K562 (cell line): Measurements from ENCODE around the gene PDZK1IP1. TPM values are rescaled to one million over a fixed set of nuclear protein-coding genes. Genes with fewer than 3 reads are reported as not detected.
A peak's percentile ranks its signal among the peaks of the same experiment; 100 is the strongest.

Experiments used
- CBFA2T3 ChIP-seq: fragments of 450-650 bp; IDR thresholded peaks from 2 replicates; pipeline ENCODE4 v1.6.1; 2017
- CBX2 ChIP-seq: fragments of 200-600 bp; sonication (generic); IDR thresholded peaks from one replicate; pipeline ENCODE4 v1.6.1; 2012; ENCODE audit warnings: mild to moderate bottlenecking, low read length, inconsistent platforms; ENCODE audit not compliant: insufficient read depth, poor library complexity, severe bottlenecking
- CBX3 ChIP-seq, 2 experiments: IDR thresholded peaks; 1 replicate in 1 of 2; 2 replicates in 1 of 2; pipeline ENCODE4 v1.6.1; 2012; ENCODE audit warnings: inconsistent platforms in 2 of 2, low read length in 2 of 2, borderline replicate concordance in 1 of 2, control low read depth in 1 of 2
- CXXC5 ChIP-seq: fragments of 250-450 bp; sonication (Bioruptor Pico); IDR thresholded peaks from 2 replicates; pipeline ENCODE4 v1.8.0; 2022; ENCODE audit warnings: inconsistent platforms, mild to moderate bottlenecking, moderate library complexity
- ID3 ChIP-seq, 2 experiments: fragments of 250-450 bp in 1 of 2; fragments of 450-650 bp in 1 of 2; sonication (Bioruptor Pico) in 1 of 2; IDR thresholded peaks; 2 replicates each; pipeline versions ENCODE4 v1.6.1 to v1.8.0; 2016 to 2021; ENCODE audit warnings: mild to moderate bottlenecking in 2 of 2, moderate library complexity in 2 of 2, missing compliant biosample characterization in 1 of 2, missing genetic modification characterization in 1 of 2
- NEUROD1 ChIP-seq: fragments of 150-350 bp; IDR thresholded peaks from 2 replicates; pipeline ENCODE4 v1.6.1; 2014; ENCODE audit warnings: borderline replicate concordance, low read length, low read depth; ENCODE audit not compliant: partially characterized antibody
- SLC30A9 ChIP-seq: fragments of 250-450 bp; sonication (Bioruptor Pico); IDR thresholded peaks from 2 replicates; pipeline ENCODE4 v1.8.0; 2022; ENCODE audit warnings: mild to moderate bottlenecking, moderate library complexity
- SMARCC2 ChIP-seq: fragments of 450-650 bp; IDR thresholded peaks from 2 replicates; pipeline ENCODE4 v1.6.1; 2017; ENCODE audit warnings: antibody characterized with exemption, moderate library complexity, mild to moderate bottlenecking, low read depth
- SUPT5H ChIP-seq: fragments of 450-650 bp; IDR thresholded peaks from 2 replicates; pipeline ENCODE4 v1.6.1; 2016
- ZNF740 ChIP-seq, 3 experiments: fragments of 200-800 bp in 1 of 3; sonication (Bioruptor generic) in 1 of 3; sonication (generic) in 1 of 3; formaldehyde crosslinking in 1 of 3; IDR thresholded peaks; 2 replicates each; pipeline versions ENCODE4 v1.6.1 to v1.8.0; 2016 to 2022; ENCODE audit warnings: mild to moderate bottlenecking in 2 of 3, missing compliant biosample characterization in 2 of 3, missing genetic modification characterization in 2 of 3, missing genetic modification reagents in 1 of 3
- polyA plus RNA-seq, 8 experiments: library from polyadenylated mRNA; depleted of rRNA in 4 of 8; stranded (reverse) in 5 of 8; unstranded in 3 of 8; fragments of >200 nt; fragmentation: Nextera tagmentation in 2 of 8; fragmentation: Illumina TruSeq in 1 of 8; extraction: Ambion mirVana in 2 of 8; extraction: Trizol in 1 of 8; gene quantifications; 2 replicates each; pipeline versions ENCODE4 v1.2.1 to v1.2.3, GENCODE V29; 2011 to 2014; ENCODE audit warnings: inconsistent platforms in 1 of 8, missing spikeins in 1 of 8
- total RNA-seq, 7 experiments: library from RNA; depleted of rRNA in 6 of 7; stranded (reverse); fragments of >200 nt in 6 of 7; fragmentation: Illumina TruSeq in 2 of 7; extraction: Trizol in 2 of 7; gene quantifications; 2 replicates each; pipeline versions ENCODE4 v1.2.1 to v1.2.3, GENCODE V29; 2011 to 2021; ENCODE audit warnings: low replicate concordance in 1 of 7
- TF ChIP-seq, protein P1 (sequence below), 2 experiments: fragments of 450-650 bp; IDR thresholded peaks; 2 replicates each; pipeline ENCODE4 v1.6.1; 2018; ENCODE audit warnings: mild to moderate bottlenecking in 2 of 2, low read depth in 1 of 2; ENCODE audit not compliant: partially characterized antibody in 2 of 2
- TF ChIP-seq, protein P2 (sequence below): fragments of 250-450 bp; sonication (Bioruptor Pico); IDR thresholded peaks from 2 replicates; pipeline ENCODE4 v1.8.0; 2021; ENCODE audit warnings: moderate library complexity, mild to moderate bottlenecking, inconsistent platforms

PDZK1IP1 gene
- total and polyA plus RNA-seq, 9 of the 15 experiments (the other 6 are each of a cell fraction or from before 2014, with no cell fraction given) = 0.17 to 0.68 (median 0.53) TPM; not detected in 2

- TF ChIP-seq, protein P1, sequence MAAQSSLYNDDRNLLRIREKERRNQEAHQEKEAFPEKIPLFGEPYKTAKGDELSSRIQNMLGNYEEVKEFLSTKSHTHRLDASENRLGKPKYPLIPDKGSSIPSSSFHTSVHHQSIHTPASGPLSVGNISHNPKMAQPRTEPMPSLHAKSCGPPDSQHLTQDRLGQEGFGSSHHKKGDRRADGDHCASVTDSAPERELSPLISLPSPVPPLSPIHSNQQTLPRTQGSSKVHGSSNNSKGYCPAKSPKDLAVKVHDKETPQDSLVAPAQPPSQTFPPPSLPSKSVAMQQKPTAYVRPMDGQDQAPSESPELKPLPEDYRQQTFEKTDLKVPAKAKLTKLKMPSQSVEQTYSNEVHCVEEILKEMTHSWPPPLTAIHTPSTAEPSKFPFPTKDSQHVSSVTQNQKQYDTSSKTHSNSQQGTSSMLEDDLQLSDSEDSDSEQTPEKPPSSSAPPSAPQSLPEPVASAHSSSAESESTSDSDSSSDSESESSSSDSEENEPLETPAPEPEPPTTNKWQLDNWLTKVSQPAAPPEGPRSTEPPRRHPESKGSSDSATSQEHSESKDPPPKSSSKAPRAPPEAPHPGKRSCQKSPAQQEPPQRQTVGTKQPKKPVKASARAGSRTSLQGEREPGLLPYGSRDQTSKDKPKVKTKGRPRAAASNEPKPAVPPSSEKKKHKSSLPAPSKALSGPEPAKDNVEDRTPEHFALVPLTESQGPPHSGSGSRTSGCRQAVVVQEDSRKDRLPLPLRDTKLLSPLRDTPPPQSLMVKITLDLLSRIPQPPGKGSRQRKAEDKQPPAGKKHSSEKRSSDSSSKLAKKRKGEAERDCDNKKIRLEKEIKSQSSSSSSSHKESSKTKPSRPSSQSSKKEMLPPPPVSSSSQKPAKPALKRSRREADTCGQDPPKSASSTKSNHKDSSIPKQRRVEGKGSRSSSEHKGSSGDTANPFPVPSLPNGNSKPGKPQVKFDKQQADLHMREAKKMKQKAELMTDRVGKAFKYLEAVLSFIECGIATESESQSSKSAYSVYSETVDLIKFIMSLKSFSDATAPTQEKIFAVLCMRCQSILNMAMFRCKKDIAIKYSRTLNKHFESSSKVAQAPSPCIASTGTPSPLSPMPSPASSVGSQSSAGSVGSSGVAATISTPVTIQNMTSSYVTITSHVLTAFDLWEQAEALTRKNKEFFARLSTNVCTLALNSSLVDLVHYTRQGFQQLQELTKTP (IDR thresholded peaks at IDR 0.05; ENCODE audit: low read depth in 1 of 2, partially characterized antibody in 2 of 2) = peak in 1 of 2 experiments; percentile 58
- TF ChIP-seq ID3 (CRISPR knock-in tag; IDR thresholded peaks at IDR 0.05) (no peak), ID3 (tag; IDR thresholded peaks at IDR 0.05) (no peak), CBX3 (IDR thresholded peaks at IDR 0.05; ENCODE audit: borderline replicate concordance in 1 of 2, low read length in 2 of 2) (no peak), NEUROD1 (no peak), CBFA2T3 (peak; percentile 54), CXXC5 (peak; percentile 16; the same call in 1 of the 2 replicates), SMARCC2 (no peak), CBX2 (no peak), SLC30A9 (CRISPR knock-in tag) (no peak), ZNF740 (CRISPR knock-in tag; IDR thresholded peaks at IDR 0.05) (peak; percentile 55; the same call in 1 of the 2 replicates), ZNF740 (tag; IDR thresholded peaks at IDR 0.05) (no peak), SUPT5H (no peak)
- TF ChIP-seq, protein P2, sequence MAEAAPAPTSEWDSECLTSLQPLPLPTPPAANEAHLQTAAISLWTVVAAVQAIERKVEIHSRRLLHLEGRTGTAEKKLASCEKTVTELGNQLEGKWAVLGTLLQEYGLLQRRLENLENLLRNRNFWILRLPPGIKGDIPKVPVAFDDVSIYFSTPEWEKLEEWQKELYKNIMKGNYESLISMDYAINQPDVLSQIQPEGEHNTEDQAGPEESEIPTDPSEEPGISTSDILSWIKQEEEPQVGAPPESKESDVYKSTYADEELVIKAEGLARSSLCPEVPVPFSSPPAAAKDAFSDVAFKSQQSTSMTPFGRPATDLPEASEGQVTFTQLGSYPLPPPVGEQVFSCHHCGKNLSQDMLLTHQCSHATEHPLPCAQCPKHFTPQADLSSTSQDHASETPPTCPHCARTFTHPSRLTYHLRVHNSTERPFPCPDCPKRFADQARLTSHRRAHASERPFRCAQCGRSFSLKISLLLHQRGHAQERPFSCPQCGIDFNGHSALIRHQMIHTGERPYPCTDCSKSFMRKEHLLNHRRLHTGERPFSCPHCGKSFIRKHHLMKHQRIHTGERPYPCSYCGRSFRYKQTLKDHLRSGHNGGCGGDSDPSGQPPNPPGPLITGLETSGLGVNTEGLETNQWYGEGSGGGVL = no peak
Measured at GRCh38 chr1:47192458-47193384, 2.9 kb upstream of the PDZK1IP1 start (continued).
